Common myeloid progenitor, CD34-positive (primary cell): ENCODE results near the gene RBFOX2.

Source experiments
- CTCF ChIA-PET: fragments of 350-600 bp; sonication (Branson Sonifier 250); formaldehyde crosslinking; loops from one replicate; lab custom pipeline; 2021; ENCODE audit warnings: antibody characterized with exemption; lab: Charles Lee
- POLR2A ChIA-PET: fragments of 350-600 bp; sonication (Branson Sonifier 250); formaldehyde crosslinking; loops from one replicate; lab custom pipeline; 2021; ENCODE audit warnings: antibody characterized with exemption; lab: Charles Lee
- DNase-seq, 3 donors: peaks; one replicate each; pipeline versions ENCODE4 v3.0.0 to v3.0.0-alpha.2; 2013
- H3K27ac ChIP-seq, 2 experiments: 1 replicate in 1 of 2; 2 replicates in 1 of 2; pipeline ENCODE4 v1.7.0; 2013; ENCODE audit warnings: inconsistent platforms in 2 of 2, low read length in 2 of 2, mild to moderate bottlenecking in 2 of 2, low read depth in 1 of 2, moderate library complexity in 1 of 2; ENCODE audit not compliant: severe bottlenecking in 2 of 2, insufficient read depth in 1 of 2, poor library complexity in 1 of 2
- H3K27me3 ChIP-seq, 5 experiments: replicated peaks in 2 of 5; 1 replicate in 3 of 5; 2 replicates in 2 of 5; pipeline versions ENCODE4 v1.6.1 to v1.7.0; 2013; ENCODE audit warnings: low read length in 4 of 5, mild to moderate bottlenecking in 2 of 5, moderate library complexity in 2 of 5, inconsistent platforms in 1 of 5; ENCODE audit not compliant: insufficient read depth in 5 of 5, control insufficient read depth in 4 of 5
- H3K36me3 ChIP-seq, 4 experiments: 1 replicate in 2 of 4; 2 replicates in 2 of 4; pipeline versions ENCODE4 v1.6.1 to v1.7.0; 2013; ENCODE audit warnings: low read length in 3 of 4, control low read depth in 1 of 4, mild to moderate bottlenecking in 1 of 4; ENCODE audit not compliant: control insufficient read depth in 4 of 4, insufficient read depth in 4 of 4
- H3K4me1 ChIP-seq, 4 experiments: 1 replicate in 3 of 4; 2 replicates in 1 of 4; pipeline versions ENCODE4 v1.6.1 to v1.7.1; 2013; ENCODE audit warnings: low read length in 3 of 4, mild to moderate bottlenecking in 3 of 4, control low read depth in 1 of 4, inconsistent platforms in 1 of 4, moderate library complexity in 1 of 4; ENCODE audit not compliant: control insufficient read depth in 4 of 4, insufficient read depth in 4 of 4; ENCODE audit errors: control extremely low read depth in 1 of 4
- H3K4me3 ChIP-seq, 7 experiments: 1 replicate in 4 of 7; 2 replicates in 3 of 7; pipeline versions ENCODE4 v1.5.1 to v1.7.0; 2013; ENCODE audit warnings: mild to moderate bottlenecking in 7 of 7, low read length in 6 of 7, moderate library complexity in 6 of 7, inconsistent platforms in 2 of 7, low read depth in 2 of 7, control low read depth in 1 of 7; ENCODE audit not compliant: insufficient read depth in 4 of 7, control insufficient read depth in 1 of 7; ENCODE audit errors: extremely low read depth in 1 of 7
- H3K9me3 ChIP-seq, 5 experiments: 1 replicate in 4 of 5; 2 replicates in 1 of 5; pipeline versions ENCODE4 v1.6.1 to v1.7.1; 2013; ENCODE audit warnings: low read length in 4 of 5, mild to moderate bottlenecking in 2 of 5, inconsistent platforms in 1 of 5, low read depth in 1 of 5, moderate library complexity in 1 of 5; ENCODE audit not compliant: control insufficient read depth in 4 of 5, insufficient read depth in 2 of 5; ENCODE audit errors: control extremely low read depth in 1 of 5
- WGBS: methylation state at CpG from one replicate; pipeline ENCODE4 v1.1.5; 2013; ENCODE audit not compliant: insufficient coverage; 5-methylcytosine and 5-hydroxymethylcytosine counted together

RBFOX2 gene

GRCh38 chr22:35973388-35973787, 55.2 kb downstream of the RBFOX2 start:
- no peak overlapping the region for H3K27ac ChIP-seq
- no peaks in the 10 kb centered on the region for H3K36me3 ChIP-seq
- no peak for DNase-seq
- no peak overlapping the region for H3K4me3 ChIP-seq
- no peaks in the 10 kb centered on the region for H3K9me3 ChIP-seq
- H3K27me3 ChIP-seq: no peaks in the 10 kb centered on the region
- peaks cover 0 to 19% (median 8%) of the 10 kb centered on the region in 4 experiments for H3K4me1 ChIP-seq
- 100% methylated on average over 1 of the region's 1 CpG for WGBS
- ChIA-PET POLR2A (no interaction called here), CTCF (interaction anchor here (1.3 kb wide), 1 partner anchor 10 kb away, joined by 4 read pairs; no protein-coding TSS in a partner anchor)

DNA sequence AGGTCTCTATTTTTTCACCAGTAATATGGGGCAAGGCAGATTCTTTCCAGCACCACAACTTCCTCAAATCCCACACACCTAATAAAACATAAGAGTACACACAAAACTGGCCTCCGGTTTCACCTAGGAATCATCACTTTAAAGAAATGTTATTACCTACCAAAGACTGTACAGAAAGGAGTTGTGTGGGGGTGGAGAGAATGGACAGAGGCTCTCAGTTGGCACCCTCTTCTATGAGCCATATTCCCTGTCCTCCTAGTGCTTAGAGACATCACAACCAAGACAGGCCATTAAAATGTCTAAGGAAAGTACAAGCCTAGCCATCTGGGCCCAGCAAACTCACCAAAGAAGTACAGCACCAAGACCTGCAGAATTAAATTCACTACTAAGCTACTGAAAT, 56.1 kb downstream of the RBFOX2 start:
- H3K4me3 ChIP-seq: no peak overlapping the region
- H3K27ac ChIP-seq: no peak overlapping the region
- DNase-seq: peak in 1 of 3 donors; percentile 14
- H3K27me3 ChIP-seq: no peaks in the 10 kb centered on the region
- no CpG with 5 or more reads among the region's 1 CpG for whole genome bisulfite sequencing
- no peaks in the 10 kb centered on the region for H3K9me3 ChIP-seq
- CTCF ChIA-PET: no interaction called here
- no peaks in the 10 kb centered on the region for H3K36me3 ChIP-seq
- POLR2A ChIA-PET: no interaction called here
- H3K4me1 ChIP-seq: peaks cover 0 to 19% (median 8%) of the 10 kb centered on the region in 4 experiments

GRCh38 chr22:35971456-35972119, 57.0 kb downstream of the RBFOX2 start:
- Histone ChIP-seq H3K4me1 (peaks cover 0 to 19% (median 8%) of the 10 kb centered on the region in 4 experiments), H3K36me3 (no peaks in the 10 kb centered on the region), H3K27ac (no peak overlapping the region), H3K27me3 (no peaks in the 10 kb centered on the region), H3K9me3 (no peaks in the 10 kb centered on the region), H3K4me3 (no peak overlapping the region)
- ChIA-PET POLR2A (no interaction called here), CTCF (interaction anchor here (1.1 to 1.4 kb wide), 2 partner anchors 12 to 94 kb away, joined by 3 to 6 read pairs; no protein-coding TSS in a partner anchor)
- no peak for DNase-seq
- WGBS: 94% methylated on average over 2 of the region's 3 CpGs

- no peak for DNase-seq
- Histone ChIP-seq H3K9me3 (no peaks in the 10 kb centered on the region), H3K27me3 (no peaks in the 10 kb centered on the region), H3K36me3 (no peaks in the 10 kb centered on the region), H3K27ac (no peak overlapping the region), H3K4me1 (peaks cover 0 to 19% (median 8%) of the 10 kb centered on the region in 4 experiments), H3K4me3 (no peak overlapping the region)
- ChIA-PET CTCF (interaction anchor here (1.1 to 1.4 kb wide), 4 partner anchors 11 to 95 kb away, joined by 3 to 6 read pairs (median 3); no protein-coding TSS in a partner anchor), POLR2A (no interaction called here)
- WGBS: 100% methylated on average over 2 of the region's 4 CpGs
Measured at GRCh38 chr22:35970616-35971455, 57.8 kb downstream of the RBFOX2 start.

GRCh38 chr22:35967046-35967397, 61.6 kb downstream of the RBFOX2 start:
- Histone ChIP-seq H3K4me1 (peaks cover 0 to 9% (median 3%) of the 10 kb centered on the region in 4 experiments), H3K27me3 (no peaks in the 10 kb centered on the region), H3K9me3 (no peaks in the 10 kb centered on the region), H3K36me3 (no peaks in the 10 kb centered on the region), H3K4me3 (no peak overlapping the region), H3K27ac (no peak overlapping the region)
- no CpG with 5 or more reads among the region's 3 CpGs for WGBS
- ChIA-PET CTCF (interaction anchor here (0.6 kb wide), 1 partner anchor 18 kb away, joined by 3 read pairs; no protein-coding TSS in a partner anchor), POLR2A (no interaction called here)
- DNase-seq: no peak

GRCh38 chr22:35966314-35967045, 62.1 kb downstream of the RBFOX2 start:
- POLR2A ChIA-PET: no interaction called here
- DNase-seq: no peak
- Histone ChIP-seq H3K27ac (no peak overlapping the region), H3K36me3 (no peaks in the 10 kb centered on the region), H3K9me3 (no peaks in the 10 kb centered on the region), H3K27me3 (no peaks in the 10 kb centered on the region), H3K4me3 (no peak overlapping the region), H3K4me1 (peaks cover 0 to 4% (median under 1%) of the 10 kb centered on the region in 4 experiments)
- WGBS: no CpG with 5 or more reads among the region's 6 CpGs
- CTCF ChIA-PET: interaction anchor here (0.6 to 1.1 kb wide), 3 partner anchors 9 to 99 kb away, joined by 3 read pairs; no protein-coding TSS in a partner anchor
